Measurements from ENCODE around the gene SOCS4. TPM values are rescaled to one million over a fixed set of nuclear protein-coding genes. Genes with fewer than 3 reads are reported as not detected.

The SOCS4 gene
- total RNA-seq, 2 experiments from 2014 or later = 23.0 to 37.3 TPM

GRCh38 chr14:55051423-55052268, 24.6 kb downstream of the SOCS4 start, which contains the start of gene MAPK1IP1L:
TSS of gene MAPK1IP1L (plus strand) at chr14:55051647. CDS start at chr14:55061684, 10,037 bp downstream.
- no peaks in the 10 kb centered on the region for H3K9me3 ChIP-seq (ENCODE audit: low read length)
- peak within 1 kb of the TSS; percentile 96 for H2AFZ ChIP-seq (ENCODE audit: low read length)
- H3K4me2 ChIP-seq (ENCODE audit: low read length) = peak within 1 kb of the TSS; percentile 87
- intact Hi-C loops (cut with micrococcal nuclease; ENCODE audit: unreplicated experiment) = loop anchor here (1.0 to 10.0 kb wide), 2 partner anchors 24 to 223 kb away; partner anchors contain the start of genes FBXO34, SOCS4 and WDHD1
- H3K79me2 ChIP-seq (ENCODE audit: insufficient read depth, low read depth, low read length) = peaks cover 51% of the 10 kb centered on the region
- peak within 1 kb of the TSS; percentile 81 for H3K27ac ChIP-seq (ENCODE audit: low read depth, low read length, poor library complexity, severe bottlenecking)
- ChIA-PET CTCF (ENCODE audit: unreplicated experiment) (interaction anchor here (1.0 to 1.5 kb wide), 2 partner anchors 25 to 51 kb away, joined by 3 to 6 read pairs; no protein-coding TSS in a partner anchor), POLR2A (interaction anchor here (0.7 to 2.5 kb wide), 12 partner anchors 9 to 139 kb away, joined by 3 to 15 read pairs (median 4); partner anchors contain the start of genes DLGAP5, SOCS4 and WDHD1)
- H4K20me1 ChIP-seq (ENCODE audit: insufficient read depth, low read length) = peaks cover 27% of the 10 kb centered on the region
- peak; percentile 92 for DNase-seq (ENCODE audit: low spot score)
- no TSS peak for BruUV-seq (replicated peaks)
- TF ChIP-seq EZH2phosphoT487 (IDR thresholded peaks at IDR 0.05; ENCODE audit: borderline replicate concordance, low read depth, low read length) (no peak), CTCF (conservative IDR thresholded peaks at IDR 0.05; ENCODE audit: low read length) (peak; percentile 87)
- peak within 1 kb of the TSS; percentile 95 for H3K4me3 ChIP-seq (ENCODE audit: low read depth, low read length, poor library complexity, severe bottlenecking)
- H3K36me3 ChIP-seq (ENCODE audit: insufficient read depth, low read length) = peaks cover 40% of the 10 kb centered on the region
- peaks cover 20% of the 10 kb centered on the region for H3K4me1 ChIP-seq (ENCODE audit: insufficient read depth, low read length, poor library complexity, severe bottlenecking)
- no peaks in the 10 kb centered on the region for H3K9me2 ChIP-seq (ENCODE audit: insufficient read depth, low read length)

DNA sequence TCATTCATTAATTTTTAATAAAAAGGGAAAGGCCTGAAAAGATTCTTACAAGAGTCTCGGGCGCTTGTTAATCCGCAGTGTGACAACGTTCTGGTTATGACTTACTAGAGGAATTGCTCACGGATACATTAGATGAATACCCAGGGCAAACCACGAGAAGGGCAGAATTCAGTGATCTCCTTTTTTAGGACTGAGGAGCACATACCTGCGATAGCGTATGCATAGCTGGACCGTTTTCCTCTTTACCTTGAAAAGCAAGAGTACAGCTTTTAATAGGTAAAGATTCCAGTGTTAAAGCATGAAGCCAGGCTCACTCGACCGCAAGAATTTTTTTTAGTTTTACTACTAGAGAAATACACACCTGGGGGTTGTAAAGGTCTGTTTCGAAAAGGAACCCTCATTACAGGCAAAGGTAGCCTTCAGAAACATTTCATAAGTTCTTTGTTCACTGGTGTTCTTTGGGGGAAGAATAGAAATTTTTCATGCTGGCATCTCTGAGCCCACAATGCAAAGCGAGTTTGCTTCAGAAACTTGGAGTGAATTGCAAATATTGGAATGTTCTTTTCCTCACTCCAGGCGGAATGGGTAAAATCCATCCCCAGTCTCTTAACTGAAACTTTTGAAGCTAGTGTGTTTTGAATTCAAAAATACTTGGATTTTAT, 25.4 kb downstream of the SOCS4 start:
- Histone ChIP-seq H3K9me3 (ENCODE audit: low read length) (no peaks in the 10 kb centered on the region), H3K9me2 (ENCODE audit: insufficient read depth, low read length) (no peaks in the 10 kb centered on the region), H3K27ac (ENCODE audit: low read depth, low read length, poor library complexity, severe bottlenecking) (peak overlapping the region; percentile 81), H4K20me1 (ENCODE audit: insufficient read depth, low read length) (peaks cover 27% of the 10 kb centered on the region), H3K36me3 (ENCODE audit: insufficient read depth, low read length) (peaks cover 48% of the 10 kb centered on the region), H3K4me1 (ENCODE audit: insufficient read depth, low read length, poor library complexity, severe bottlenecking) (peaks cover 20% of the 10 kb centered on the region), H3K79me2 (ENCODE audit: insufficient read depth, low read depth, low read length) (peaks cover 59% of the 10 kb centered on the region), H2AFZ (ENCODE audit: low read length) (peak overlapping the region; percentile 96; the same call in 1 of the 2 replicates), H3K4me3 (ENCODE audit: low read depth, low read length, poor library complexity, severe bottlenecking) (peak overlapping the region; percentile 95), H3K4me2 (ENCODE audit: low read length) (peak overlapping the region; percentile 87)
- intact Hi-C loops (cut with micrococcal nuclease; ENCODE audit: unreplicated experiment) = loop anchor here (10.0 kb wide), 1 partner anchor 222 kb away; the partner anchor contains the start of gene FBXO34
- TF ChIP-seq EZH2phosphoT487 (IDR thresholded peaks at IDR 0.05; ENCODE audit: borderline replicate concordance, low read depth, low read length) = no peak
- no peak for DNase-seq (ENCODE audit: low spot score)
- ChIA-PET POLR2A (interaction anchor here (0.5 to 2.5 kb wide), 9 partner anchors 13 to 140 kb away, joined by 3 to 12 read pairs (median 3); partner anchors contain the start of genes DLGAP5, SOCS4 and WDHD1), CTCF (ENCODE audit: unreplicated experiment) (interaction anchor here (1.0 kb wide), 1 partner anchor 26 kb away, joined by 3 read pairs; no protein-coding TSS in a partner anchor)
- TSS peak; percentile 61 for BruUV-seq (replicated peaks)

- Histone ChIP-seq H3K27ac (ENCODE audit: low read depth, low read length, poor library complexity, severe bottlenecking) (no peak overlapping the region), H3K9me3 (ENCODE audit: low read length) (no peaks in the 10 kb centered on the region), H3K4me1 (ENCODE audit: insufficient read depth, low read length, poor library complexity, severe bottlenecking) (peaks cover 20% of the 10 kb centered on the region), H3K36me3 (ENCODE audit: insufficient read depth, low read length) (peaks cover 54% of the 10 kb centered on the region), H3K9me2 (ENCODE audit: insufficient read depth, low read length) (no peaks in the 10 kb centered on the region), H3K79me2 (ENCODE audit: insufficient read depth, low read depth, low read length) (peaks cover 65% of the 10 kb centered on the region), H3K4me2 (ENCODE audit: low read length) (peak overlapping the region; percentile 87), H4K20me1 (ENCODE audit: insufficient read depth, low read length) (peaks cover 29% of the 10 kb centered on the region), H3K4me3 (ENCODE audit: low read depth, low read length, poor library complexity, severe bottlenecking) (peak overlapping the region; percentile 95), H2AFZ (ENCODE audit: low read length) (no peak overlapping the region)
- TF ChIP-seq EZH2phosphoT487 (IDR thresholded peaks at IDR 0.05; ENCODE audit: borderline replicate concordance, low read depth, low read length) (no peak), CTCF (conservative IDR thresholded peaks at IDR 0.05; ENCODE audit: low read length) (no peak)
- no peak for DNase-seq (ENCODE audit: low spot score)
- intact Hi-C loops (cut with micrococcal nuclease; ENCODE audit: unreplicated experiment) = loop anchor here (10.0 kb wide), 1 partner anchor 222 kb away; the partner anchor contains the start of gene FBXO34
- POLR2A ChIA-PET = interaction anchor here (0.5 to 1.9 kb wide), 8 partner anchors 13 to 139 kb away, joined by 3 to 12 read pairs (median 3); partner anchors contain the start of gene DLGAP5
- no TSS peak for BruUV-seq (replicated peaks)
- CTCF ChIA-PET (ENCODE audit: unreplicated experiment) = no interaction called here
These were observed 26.0 kb downstream of the SOCS4 start for GRCh38 chr14:55053018-55053417.
